AG04450 (cell line): ENCODE results near the gene RABGGTA. TPM values are rescaled to one million over a fixed set of nuclear protein-coding genes. Genes with fewer than 3 reads are reported as not detected.

ENCODE experiments used
- CTCF ChIA-PET: fragments of 300-600, 350-600 bp; formaldehyde crosslinking; extraction: SDS; loops from one replicate; lab custom pipeline; 2022; ENCODE audit warnings: antibody characterized with exemption, inconsistent platforms; lab: Charles Lee
- POLR2A ChIA-PET: fragments of 350-600 bp; formaldehyde crosslinking; extraction: SDS; loops from one replicate; lab custom pipeline; 2021; ENCODE audit warnings: antibody characterized with exemption, inconsistent platforms; lab: Yijun Ruan, JAX
- DNase-seq: peaks from one replicate; pipeline ENCODE4 v3.0.0-alpha.2; 2011; ENCODE audit warnings: low read depth, low spot score
- H3K27ac ChIP-seq: one replicate; pipeline ENCODE4 v1.5.1; 2012; ENCODE audit warnings: low read depth, low read length, control low read depth
- H3K27me3 ChIP-seq: one replicate; pipeline ENCODE4 v1.6.0; 2012; ENCODE audit warnings: low read length; ENCODE audit not compliant: control insufficient read depth, insufficient read depth
- H3K4me3 ChIP-seq: 2 replicates; pipeline ENCODE4 v1.5.1; 2011; ENCODE audit warnings: mild to moderate bottlenecking, low read depth, low read length, control low read depth
- H3K9me3 ChIP-seq: 2 replicates; pipeline ENCODE4 v1.5.1; 2012; ENCODE audit warnings: low read length; ENCODE audit not compliant: control insufficient read depth, insufficient read depth
- CTCF ChIP-seq: IDR thresholded peaks from 2 replicates; pipeline ENCODE4 v1.5.1; 2011; ENCODE audit warnings: low read depth, low read length, control low read depth, inconsistent platforms
- polyA plus RNA-seq: library from polyadenylated mRNA; depleted of rRNA; stranded (reverse); fragments of >200 nt; gene quantifications from 2 replicates; pipeline ENCODE4 v1.2.3, GENCODE V29; 2011

The RABGGTA gene
- polyA plus RNA-seq, 1 experiment, result 17.9 TPM

GRCh38 chr14:24252289-24253124 is 18.9 kb downstream of the RABGGTA start:
- no peaks in the 10 kb centered on the region for H3K9me3 ChIP-seq
- ChIA-PET CTCF (interaction anchor here (0.5 to 2.3 kb wide), 8 partner anchors 10 to 184 kb away, joined by 3 to 17 read pairs (median 4); partner anchors contain the start of genes CIDEB and TINF2), POLR2A (interaction anchor here (1.4 to 3.0 kb wide), 2 partner anchors 10 to 19 kb away, joined by 8 to 11 read pairs; partner anchors contain the start of genes RABGGTA and TINF2)
- H3K4me3 ChIP-seq, result no peak overlapping the region
- TF ChIP-seq CTCF, result no peak
- DNase-seq, result no peak
- H3K27me3 ChIP-seq, result no peaks in the 10 kb centered on the region
- peak overlapping the region; percentile 21 for H3K27ac ChIP-seq

- ChIA-PET POLR2A (interaction anchor here (1.2 to 3.0 kb wide), 3 partner anchors 9 to 19 kb away, joined by 3 to 11 read pairs (median 8); partner anchors contain the start of genes RABGGTA and TINF2), CTCF (interaction anchor here (0.9 to 2.3 kb wide), 7 partner anchors 9 to 185 kb away, joined by 3 to 17 read pairs (median 3); partner anchors contain the start of genes CIDEB and TINF2)
- DNase-seq, result no peak
- Histone ChIP-seq H3K9me3 (no peaks in the 10 kb centered on the region), H3K4me3 (no peak overlapping the region), H3K27ac (peak overlapping the region; percentile 52), H3K27me3 (no peaks in the 10 kb centered on the region)
- TF ChIP-seq CTCF, result peak; percentile 16; the same call in 1 of the 2 replicates
Measured at GRCh38 chr14:24251880-24252288, 19.5 kb downstream of the RABGGTA start.

GRCh38 chr14:24250354-24250753 is 21.0 kb downstream of the RABGGTA start:
- Histone ChIP-seq H3K9me3 (no peaks in the 10 kb centered on the region), H3K4me3 (no peak overlapping the region), H3K27me3 (no peaks in the 10 kb centered on the region), H3K27ac (no peak overlapping the region)
- no peak for DNase-seq
- TF ChIP-seq CTCF, result no peak
- CTCF ChIA-PET, result interaction anchor here (1.0 to 2.3 kb wide), 3 partner anchors 8 to 182 kb away, joined by 3 to 17 read pairs (median 13); partner anchors contain the start of gene TINF2
- POLR2A ChIA-PET, result no interaction called here

- no peaks in the 10 kb centered on the region for H3K27me3 ChIP-seq
- ChIA-PET CTCF (interaction anchor here (0.8 kb wide), 1 partner anchor 58 kb away, joined by 3 read pairs; the partner anchor contains the start of gene CIDEB), POLR2A (no interaction called here)
- H3K9me3 ChIP-seq, result no peaks in the 10 kb centered on the region
- H3K4me3 ChIP-seq, result no peak overlapping the region
- no peak overlapping the region for H3K27ac ChIP-seq
- no peak for DNase-seq
- no peak for TF ChIP-seq CTCF
Measured at GRCh38 chr14:24249230-24250021, 22.0 kb downstream of the RABGGTA start.
